ENCODE data around the gene LBR.

Gene LBR

DNA sequence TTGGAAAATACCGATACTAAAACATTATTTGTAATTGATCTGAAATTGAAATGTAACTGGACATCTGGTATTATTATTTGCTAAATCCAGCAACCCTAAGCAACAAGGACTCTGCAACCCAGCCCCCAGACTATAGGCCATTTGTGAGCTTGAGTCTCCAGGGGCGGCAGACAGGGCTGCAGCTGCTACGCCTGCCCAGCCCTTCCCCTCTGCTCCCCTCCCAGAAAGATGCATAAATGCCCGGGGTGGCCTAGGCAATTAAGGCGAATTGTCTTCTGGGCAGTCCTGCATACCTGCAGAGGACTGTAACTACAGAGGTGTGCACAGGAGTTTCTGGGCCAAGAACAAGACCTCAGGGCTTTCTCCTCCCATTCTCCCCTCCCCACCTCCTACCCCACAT is 41.2 kb upstream of the LBR start:
- Histone ChIP-seq H3K79me2 (ENCODE audit: insufficient read depth, low read length) (no peaks in the 10 kb centered on the region), H3K4me2 (ENCODE audit: low read depth, low read length, poor library complexity, severe bottlenecking) (no peak overlapping the region), H3K27ac (ENCODE audit: low read depth, low read length) (no peak overlapping the region), H3K36me3 (ENCODE audit: low read length) (no peaks in the 10 kb centered on the region), H3K27me3 (ENCODE audit: low read length) (no peaks in the 10 kb centered on the region), H4K20me1 (ENCODE audit: low read depth, low read length) (no peaks in the 10 kb centered on the region), H3K9me2 (replicated peaks; ENCODE audit: insufficient read depth, low read length) (no peaks in the 10 kb centered on the region), H3K4me3 (ENCODE audit: insufficient read depth, low read length, poor library complexity, severe bottlenecking) (no peak overlapping the region), H3K9ac (ENCODE audit: low read length) (no peak overlapping the region), H3K9me3 (ENCODE audit: insufficient read depth, low read length) (no peaks in the 10 kb centered on the region), H3F3A (ENCODE audit: insufficient read depth) (no peaks in the 10 kb centered on the region; the same call in 1 of the 2 replicates), H2AFZ (ENCODE audit: low read depth, low read length, severe bottlenecking) (no peak overlapping the region)
- TF ChIP-seq, protein P1, sequence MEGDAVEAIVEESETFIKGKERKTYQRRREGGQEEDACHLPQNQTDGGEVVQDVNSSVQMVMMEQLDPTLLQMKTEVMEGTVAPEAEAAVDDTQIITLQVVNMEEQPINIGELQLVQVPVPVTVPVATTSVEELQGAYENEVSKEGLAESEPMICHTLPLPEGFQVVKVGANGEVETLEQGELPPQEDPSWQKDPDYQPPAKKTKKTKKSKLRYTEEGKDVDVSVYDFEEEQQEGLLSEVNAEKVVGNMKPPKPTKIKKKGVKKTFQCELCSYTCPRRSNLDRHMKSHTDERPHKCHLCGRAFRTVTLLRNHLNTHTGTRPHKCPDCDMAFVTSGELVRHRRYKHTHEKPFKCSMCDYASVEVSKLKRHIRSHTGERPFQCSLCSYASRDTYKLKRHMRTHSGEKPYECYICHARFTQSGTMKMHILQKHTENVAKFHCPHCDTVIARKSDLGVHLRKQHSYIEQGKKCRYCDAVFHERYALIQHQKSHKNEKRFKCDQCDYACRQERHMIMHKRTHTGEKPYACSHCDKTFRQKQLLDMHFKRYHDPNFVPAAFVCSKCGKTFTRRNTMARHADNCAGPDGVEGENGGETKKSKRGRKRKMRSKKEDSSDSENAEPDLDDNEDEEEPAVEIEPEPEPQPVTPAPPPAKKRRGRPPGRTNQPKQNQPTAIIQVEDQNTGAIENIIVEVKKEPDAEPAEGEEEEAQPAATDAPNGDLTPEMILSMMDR (IDR thresholded peaks at IDR 0.05; ENCODE audit: insufficient read depth, low read length, poor library complexity, severe bottlenecking), result no peak
- no peak for TF ChIP-seq EZH2phosphoT487 (conservative IDR thresholded peaks at IDR 0.05; ENCODE audit: low read length)

DNA sequence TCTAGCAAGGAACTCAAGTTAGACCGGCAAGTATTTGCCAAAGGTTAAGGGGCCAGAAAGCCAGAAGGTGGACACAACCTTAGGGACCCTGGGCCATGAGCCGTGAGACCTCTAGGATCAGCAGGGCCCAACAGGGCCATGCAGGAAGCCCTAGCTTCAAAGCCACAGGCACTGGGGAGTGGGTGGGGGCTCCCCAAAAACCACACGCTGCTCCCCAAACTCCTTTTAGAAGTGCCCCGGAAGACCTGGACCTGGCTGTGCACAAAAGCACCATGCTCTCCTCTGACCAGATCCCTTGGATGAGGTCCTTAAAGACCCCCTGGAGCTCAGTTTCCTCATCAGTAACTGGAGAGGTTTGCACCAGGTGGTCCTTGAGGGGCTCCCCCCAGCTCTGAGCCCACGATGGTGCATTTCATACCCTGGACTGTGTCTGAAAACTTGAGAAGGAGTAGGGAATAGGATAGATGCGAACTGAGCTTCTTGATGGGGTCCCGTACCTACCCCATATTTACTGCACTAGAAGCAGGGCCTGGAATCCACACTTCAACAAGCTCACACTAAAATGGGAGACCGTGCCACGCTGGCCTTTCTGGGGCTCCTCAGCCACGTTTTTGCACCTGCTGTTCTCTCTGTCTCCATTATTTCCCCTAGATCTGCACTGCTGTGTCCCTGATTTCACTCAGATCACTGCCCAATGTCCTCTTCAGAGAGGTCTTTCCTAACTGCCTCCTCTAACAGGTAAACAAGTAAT is 40.6 kb upstream of the LBR start:
- Histone ChIP-seq H3K9me2 (replicated peaks; ENCODE audit: insufficient read depth, low read length) (no peaks in the 10 kb centered on the region), H3K27ac (ENCODE audit: low read depth, low read length) (peak overlapping the region; percentile 76), H3K36me3 (ENCODE audit: low read length) (no peaks in the 10 kb centered on the region), H3K9ac (ENCODE audit: low read length) (peak overlapping the region; percentile 72), H3K4me2 (ENCODE audit: low read depth, low read length, poor library complexity, severe bottlenecking) (peak overlapping the region; percentile 64), H3K4me3 (ENCODE audit: insufficient read depth, low read length, poor library complexity, severe bottlenecking) (peak overlapping the region; percentile 58), H3K9me3 (ENCODE audit: insufficient read depth, low read length) (no peaks in the 10 kb centered on the region), H4K20me1 (ENCODE audit: low read depth, low read length) (no peaks in the 10 kb centered on the region), H3F3A (ENCODE audit: insufficient read depth) (no peaks in the 10 kb centered on the region; the same call in 1 of the 2 replicates), H3K27me3 (ENCODE audit: low read length) (no peaks in the 10 kb centered on the region), H2AFZ (ENCODE audit: low read depth, low read length, severe bottlenecking) (peak overlapping the region; percentile 75), H3K79me2 (ENCODE audit: insufficient read depth, low read length) (no peaks in the 10 kb centered on the region)
- no peak for TF ChIP-seq EZH2phosphoT487 (conservative IDR thresholded peaks at IDR 0.05; ENCODE audit: low read length)
- TF ChIP-seq, protein P1 (IDR thresholded peaks at IDR 0.05; ENCODE audit: insufficient read depth, low read length, poor library complexity, severe bottlenecking), result no peak

DNA sequence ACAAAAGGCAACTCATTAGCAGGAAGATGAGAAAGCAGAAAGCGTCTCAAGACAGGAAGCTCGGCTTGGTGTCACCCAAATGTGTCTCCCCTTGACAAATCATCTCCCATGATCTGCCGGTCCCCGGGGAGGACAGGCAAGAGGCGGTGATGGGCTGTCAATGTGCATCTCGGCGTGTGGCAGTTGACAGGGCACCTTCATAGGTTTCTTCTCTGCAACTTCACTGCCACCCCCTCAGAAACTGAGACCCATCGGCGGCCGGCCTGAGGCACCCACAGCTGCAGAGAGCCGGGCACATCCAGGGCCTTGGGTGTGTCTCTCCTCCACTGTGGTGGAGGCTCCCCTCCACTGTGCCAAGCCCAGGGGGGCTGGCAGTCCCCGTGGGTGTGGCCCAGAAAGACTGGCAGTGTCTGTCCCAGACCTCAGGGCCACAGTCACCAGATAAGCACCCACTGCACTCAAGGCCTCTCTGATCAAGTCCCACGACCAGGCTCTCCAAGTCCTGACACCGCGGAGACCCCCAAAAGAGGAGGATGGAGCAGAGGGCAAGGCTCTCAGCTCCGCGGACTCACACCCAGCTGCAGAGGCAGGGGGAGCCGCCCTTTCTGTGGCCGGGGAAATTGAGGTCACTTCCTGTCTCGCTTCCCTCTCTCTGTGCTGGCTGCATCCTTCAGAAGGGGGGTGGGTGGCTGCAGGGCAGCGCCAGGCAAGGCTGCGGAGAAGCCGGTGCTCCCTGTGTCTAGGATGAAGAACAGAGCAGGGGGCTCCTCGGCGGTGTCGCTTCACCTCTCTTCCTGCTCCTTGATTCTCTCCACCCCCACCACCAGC is 39.6 kb upstream of the LBR start:
- peak overlapping the region; percentile 76 for H3K27ac ChIP-seq (ENCODE audit: low read depth, low read length)
- H2AFZ ChIP-seq (ENCODE audit: low read depth, low read length, severe bottlenecking), result peak overlapping the region; percentile 75
- H3K79me2 ChIP-seq (ENCODE audit: insufficient read depth, low read length), result no peaks in the 10 kb centered on the region
- no peaks in the 10 kb centered on the region for H4K20me1 ChIP-seq (ENCODE audit: low read depth, low read length)
- TF ChIP-seq, protein P1 (IDR thresholded peaks at IDR 0.05; ENCODE audit: insufficient read depth, low read length, poor library complexity, severe bottlenecking), result no peak
- no peak for TF ChIP-seq EZH2phosphoT487 (conservative IDR thresholded peaks at IDR 0.05; ENCODE audit: low read length)
- H3K36me3 ChIP-seq (ENCODE audit: low read length), result no peaks in the 10 kb centered on the region
- peak overlapping the region; percentile 64 for H3K4me2 ChIP-seq (ENCODE audit: low read depth, low read length, poor library complexity, severe bottlenecking)
- peak overlapping the region; percentile 58 for H3K4me3 ChIP-seq (ENCODE audit: insufficient read depth, low read length, poor library complexity, severe bottlenecking)
- H3F3A ChIP-seq (ENCODE audit: insufficient read depth), result no peaks in the 10 kb centered on the region; the same call in 1 of the 2 replicates
- peak overlapping the region; percentile 72 for H3K9ac ChIP-seq (ENCODE audit: low read length)
- H3K9me2 ChIP-seq (replicated peaks; ENCODE audit: insufficient read depth, low read length), result no peaks in the 10 kb centered on the region
- H3K27me3 ChIP-seq (ENCODE audit: low read length), result no peaks in the 10 kb centered on the region
- H3K9me3 ChIP-seq (ENCODE audit: insufficient read depth, low read length), result no peaks in the 10 kb centered on the region
